ENCODE measurements around the gene ELOVL6.

The ELOVL6 gene

DNA sequence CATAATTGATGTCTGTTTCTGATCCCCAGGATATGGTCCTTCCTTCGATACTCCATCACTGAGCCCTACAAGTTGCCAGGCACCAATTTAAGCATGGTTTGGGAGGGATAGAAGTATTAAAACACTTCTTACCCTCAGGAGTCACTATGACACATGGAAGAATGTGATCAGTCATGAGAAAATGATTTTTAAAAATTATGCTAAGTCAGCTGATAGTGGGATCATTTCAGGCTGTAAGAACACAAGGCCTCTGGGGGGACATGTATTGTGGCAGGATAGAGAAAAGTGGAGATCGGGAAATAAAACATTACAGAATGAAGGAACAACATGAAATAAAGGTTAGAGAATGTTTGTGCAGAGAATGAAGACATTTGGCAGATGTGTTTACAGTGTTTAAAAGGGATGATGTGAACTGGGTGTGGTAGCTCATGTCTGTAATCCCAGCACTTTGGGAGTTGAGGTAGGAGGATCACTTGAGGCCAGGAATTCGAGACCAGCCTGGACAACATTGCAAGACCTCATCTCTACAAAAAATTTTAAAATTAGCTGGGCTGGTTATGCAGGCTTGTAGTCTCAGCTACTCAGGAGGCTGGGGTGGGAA, 64.0 kb downstream of the ELOVL6 start:
- Histone ChIP-seq H3K4me3 (ENCODE audit: low read depth in 1 of 2, low read length in 2 of 2) (no peak overlapping the region), H3K9ac (ENCODE audit: low read length) (no peak overlapping the region), H3K27ac (ENCODE audit: low read depth, low read length) (no peak overlapping the region), H3K36me3 (ENCODE audit: insufficient read depth, low read length) (no peaks in the 10 kb centered on the region), H3K4me1 (ENCODE audit: insufficient read depth, low read length) (no peaks in the 10 kb centered on the region), H3K9me3 (ENCODE audit: low read length) (no peaks in the 10 kb centered on the region), H3K27me3 (ENCODE audit: control insufficient read depth in 1 of 2, insufficient read depth in 2 of 2, low read length in 2 of 2) (no peaks in the 10 kb centered on the region)

DNA sequence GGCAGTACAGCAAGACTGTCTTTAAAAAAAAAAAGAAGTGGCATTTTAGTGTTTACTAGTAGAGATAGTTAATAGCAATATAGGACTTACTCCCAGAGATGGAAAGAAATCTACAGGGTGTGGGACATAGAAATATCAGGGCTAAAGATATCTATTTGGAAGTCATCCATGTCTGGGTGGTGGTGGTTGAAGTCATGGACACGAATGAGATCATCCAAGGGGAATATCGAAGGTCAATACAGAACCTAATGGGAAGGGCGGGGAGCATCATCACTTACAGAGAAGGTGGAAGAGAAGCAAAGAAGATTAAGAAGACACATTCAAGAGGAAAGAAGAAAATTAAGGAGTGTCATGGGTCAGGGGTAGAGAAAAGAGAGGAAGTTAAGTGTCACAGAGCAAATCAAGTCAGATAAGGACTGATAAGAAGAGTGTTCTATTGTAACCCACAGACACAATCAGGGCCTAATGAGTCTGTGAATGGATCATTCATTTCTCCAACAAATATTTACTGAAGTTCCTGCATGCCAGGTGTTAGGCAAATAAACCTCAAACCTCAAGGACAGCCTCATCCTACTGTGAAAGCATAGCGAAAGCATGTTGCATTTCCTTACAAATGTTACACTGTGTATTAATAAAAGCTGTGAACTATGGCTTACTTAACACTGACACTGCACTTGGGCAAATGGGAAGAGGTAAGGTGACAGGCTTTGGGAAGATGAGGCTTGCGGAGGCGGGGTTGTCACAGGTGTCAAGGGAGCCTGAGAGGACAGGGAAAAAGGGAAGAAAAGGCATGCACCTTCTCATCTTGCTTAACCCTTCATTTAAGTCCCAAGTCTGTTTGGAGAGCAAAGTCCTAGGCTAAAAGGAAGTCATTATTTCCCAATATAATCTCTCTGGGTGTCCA, 65.3 kb downstream of the ELOVL6 start:
- no peaks in the 10 kb centered on the region for H3K36me3 ChIP-seq (ENCODE audit: insufficient read depth, low read length)
- no peak overlapping the region for H3K9ac ChIP-seq (ENCODE audit: low read length)
- no peak overlapping the region for H3K4me3 ChIP-seq (ENCODE audit: low read depth in 1 of 2, low read length in 2 of 2)
- no peak overlapping the region for H3K27ac ChIP-seq (ENCODE audit: low read depth, low read length)
- no peaks in the 10 kb centered on the region for H3K9me3 ChIP-seq (ENCODE audit: low read length)
- H3K27me3 ChIP-seq (ENCODE audit: control insufficient read depth in 1 of 2, insufficient read depth in 2 of 2, low read length in 2 of 2) = no peaks in the 10 kb centered on the region
- H3K4me1 ChIP-seq (ENCODE audit: insufficient read depth, low read length) = no peaks in the 10 kb centered on the region

DNA sequence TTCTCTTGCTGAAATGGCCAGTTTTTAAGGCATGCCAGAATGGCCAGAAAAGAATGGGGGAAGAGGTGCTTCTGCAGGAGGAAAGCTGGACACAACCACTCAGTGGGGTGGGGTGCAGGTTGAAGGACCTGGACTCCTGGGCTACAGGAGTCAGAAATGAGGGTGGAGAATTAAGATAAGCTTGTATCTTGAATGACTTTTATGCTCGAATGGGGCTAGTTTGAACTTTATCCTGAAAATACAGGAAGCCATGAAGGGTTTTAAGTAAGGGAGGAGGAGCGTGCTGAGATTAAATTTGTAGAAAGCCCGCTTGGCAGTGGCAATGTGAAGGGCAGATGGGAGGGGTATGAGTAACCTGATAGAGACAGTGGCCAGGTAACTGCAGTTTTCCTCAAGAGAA, 66.5 kb downstream of the ELOVL6 start:
- no peaks in the 10 kb centered on the region for H3K4me1 ChIP-seq (ENCODE audit: insufficient read depth, low read length)
- no peaks in the 10 kb centered on the region for H3K36me3 ChIP-seq (ENCODE audit: insufficient read depth, low read length)
- H3K4me3 ChIP-seq (ENCODE audit: low read depth in 1 of 2, low read length in 2 of 2) = no peak overlapping the region
- H3K27ac ChIP-seq (ENCODE audit: low read depth, low read length) = no peak overlapping the region
- H3K27me3 ChIP-seq (ENCODE audit: control insufficient read depth in 1 of 2, insufficient read depth in 2 of 2, low read length in 2 of 2) = no peaks in the 10 kb centered on the region
- H3K9me3 ChIP-seq (ENCODE audit: low read length) = no peaks in the 10 kb centered on the region
- H3K9ac ChIP-seq (ENCODE audit: low read length) = no peak overlapping the region

DNA sequence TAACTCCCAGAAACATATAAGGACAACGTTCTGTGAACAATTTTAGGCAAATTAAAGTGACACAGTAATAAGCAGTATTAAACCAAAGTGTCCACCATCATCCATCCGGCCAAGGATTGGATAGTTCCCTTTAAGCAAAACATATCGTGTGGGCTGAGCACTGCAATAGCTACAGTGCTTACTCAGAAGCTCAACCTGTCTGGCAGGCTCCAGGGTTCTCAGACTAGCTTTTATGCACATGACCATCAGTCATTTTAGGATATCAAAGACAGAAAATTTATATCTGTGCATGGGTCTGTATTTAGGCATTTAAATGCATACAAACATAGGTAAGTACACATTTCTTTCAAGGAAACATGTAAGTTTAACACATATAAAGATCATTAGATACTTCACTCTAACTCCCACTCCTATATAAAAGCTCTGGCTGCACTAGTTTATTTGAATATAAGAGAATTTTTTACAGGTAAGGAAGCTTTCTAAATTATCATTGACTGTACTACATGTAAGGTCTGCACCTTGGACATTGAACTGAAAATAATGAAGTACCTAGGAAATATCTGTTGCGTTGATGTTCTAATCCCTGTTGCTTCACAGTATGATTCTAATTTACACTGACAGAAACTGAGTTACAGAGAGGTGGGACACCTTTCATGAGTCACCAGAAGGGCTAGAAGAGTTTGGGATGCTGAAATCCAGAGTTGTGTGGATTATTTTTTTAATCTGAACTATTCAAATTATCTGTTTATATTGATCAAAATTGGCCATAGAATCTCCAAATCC, 67.6 kb downstream of the ELOVL6 start:
- Histone ChIP-seq H3K36me3 (ENCODE audit: insufficient read depth, low read length) (no peaks in the 10 kb centered on the region), H3K4me1 (ENCODE audit: insufficient read depth, low read length) (no peaks in the 10 kb centered on the region), H3K9ac (ENCODE audit: low read length) (no peak overlapping the region), H3K4me3 (ENCODE audit: low read depth in 1 of 2, low read length in 2 of 2) (no peak overlapping the region), H3K9me3 (ENCODE audit: low read length) (no peaks in the 10 kb centered on the region), H3K27me3 (ENCODE audit: control insufficient read depth in 1 of 2, insufficient read depth in 2 of 2, low read length in 2 of 2) (no peaks in the 10 kb centered on the region), H3K27ac (ENCODE audit: low read depth, low read length) (no peak overlapping the region)

DNA sequence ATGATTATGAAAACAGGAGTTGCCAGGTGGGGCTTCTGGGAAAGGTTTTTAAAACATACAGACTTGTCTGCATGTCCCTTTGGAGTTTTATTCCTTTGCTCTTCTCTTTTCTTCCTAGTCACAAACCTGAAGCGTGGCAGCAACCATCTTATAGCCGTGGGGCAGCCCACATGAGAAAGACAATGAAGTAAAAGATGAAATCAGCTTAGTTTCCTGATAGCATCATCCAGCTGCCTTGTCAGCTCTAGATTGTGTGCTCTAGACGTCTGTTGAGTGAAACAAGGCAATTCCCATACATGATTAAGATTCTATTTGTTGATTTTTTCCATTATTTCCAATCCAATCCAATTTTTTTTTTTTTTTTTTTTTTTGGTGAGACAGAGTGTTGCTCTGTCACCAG, 68.9 kb downstream of the ELOVL6 start:
- H3K4me1 ChIP-seq (ENCODE audit: insufficient read depth, low read length) = no peaks in the 10 kb centered on the region
- no peak overlapping the region for H3K9ac ChIP-seq (ENCODE audit: low read length)
- H3K27me3 ChIP-seq (ENCODE audit: control insufficient read depth in 1 of 2, insufficient read depth in 2 of 2, low read length in 2 of 2) = no peaks in the 10 kb centered on the region
- H3K4me3 ChIP-seq (ENCODE audit: low read depth in 1 of 2, low read length in 2 of 2) = no peak overlapping the region
- H3K36me3 ChIP-seq (ENCODE audit: insufficient read depth, low read length) = no peaks in the 10 kb centered on the region
- no peaks in the 10 kb centered on the region for H3K9me3 ChIP-seq (ENCODE audit: low read length)
- no peak overlapping the region for H3K27ac ChIP-seq (ENCODE audit: low read depth, low read length)

DNA sequence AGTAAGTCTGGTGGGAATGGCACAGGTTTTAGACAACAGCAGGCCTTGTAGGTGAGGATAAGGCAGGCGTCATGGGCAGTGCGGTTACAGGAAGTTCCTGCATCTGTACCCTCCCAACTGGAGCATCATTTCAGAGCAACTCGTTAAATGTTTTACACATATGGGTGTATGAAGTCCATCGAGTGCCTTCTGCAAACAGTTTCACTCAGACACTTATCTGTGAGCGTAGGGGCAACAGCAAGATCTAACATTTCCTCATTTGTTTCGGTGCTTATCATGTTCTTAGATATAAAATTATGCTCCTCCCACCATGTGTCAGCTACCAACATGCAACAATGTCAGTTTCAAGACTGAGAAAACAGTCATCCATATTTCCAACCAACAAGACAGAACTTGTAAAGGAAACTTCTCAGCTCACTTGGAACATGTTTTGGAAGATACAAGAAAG, 69.9 kb downstream of the ELOVL6 start:
- H3K9ac ChIP-seq (ENCODE audit: low read length) = no peak overlapping the region
- H3K27ac ChIP-seq (ENCODE audit: low read depth, low read length) = no peak overlapping the region
- H3K4me1 ChIP-seq (ENCODE audit: insufficient read depth, low read length) = no peaks in the 10 kb centered on the region

DNA sequence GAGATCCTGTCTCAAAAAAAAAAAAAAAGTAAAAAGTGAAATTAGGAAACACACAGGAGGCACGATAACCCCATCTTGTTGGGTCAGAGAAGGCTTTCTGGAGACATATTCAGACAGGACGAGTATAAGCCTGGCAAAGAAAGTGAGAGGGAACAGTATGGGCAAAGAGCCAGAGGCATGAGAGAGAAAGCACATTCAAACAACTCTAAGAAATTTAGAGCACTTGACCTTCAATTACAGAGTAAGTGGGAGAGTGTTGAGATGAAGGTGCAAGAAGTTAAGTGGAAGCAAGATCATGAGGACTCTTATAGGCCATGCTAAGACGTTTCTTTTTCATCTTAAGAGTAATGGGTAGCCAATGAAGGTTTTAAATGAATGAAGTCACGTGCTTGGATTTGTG, 70.4 kb downstream of the ELOVL6 start:
- no peaks in the 10 kb centered on the region for H3K36me3 ChIP-seq (ENCODE audit: insufficient read depth, low read length)
- no peaks in the 10 kb centered on the region for H3K9me3 ChIP-seq (ENCODE audit: low read length)
- H3K9ac ChIP-seq (ENCODE audit: low read length) = no peak overlapping the region
- H3K4me1 ChIP-seq (ENCODE audit: insufficient read depth, low read length) = no peaks in the 10 kb centered on the region
- no peaks in the 10 kb centered on the region for H3K27me3 ChIP-seq (ENCODE audit: control insufficient read depth in 1 of 2, insufficient read depth in 2 of 2, low read length in 2 of 2)
- H3K4me3 ChIP-seq (ENCODE audit: low read depth in 1 of 2, low read length in 2 of 2) = no peak overlapping the region
- H3K27ac ChIP-seq (ENCODE audit: low read depth, low read length) = no peak overlapping the region

More for the DNA sequence above, 69.9 kb downstream of the ELOVL6 start:
- Histone ChIP-seq H3K4me3 (ENCODE audit: low read depth in 1 of 2, low read length in 2 of 2) (no peak overlapping the region), H3K36me3 (ENCODE audit: insufficient read depth, low read length) (no peaks in the 10 kb centered on the region), H3K27me3 (ENCODE audit: control insufficient read depth in 1 of 2, insufficient read depth in 2 of 2, low read length in 2 of 2) (no peaks in the 10 kb centered on the region), H3K9me3 (ENCODE audit: low read length) (no peaks in the 10 kb centered on the region)

DNA sequence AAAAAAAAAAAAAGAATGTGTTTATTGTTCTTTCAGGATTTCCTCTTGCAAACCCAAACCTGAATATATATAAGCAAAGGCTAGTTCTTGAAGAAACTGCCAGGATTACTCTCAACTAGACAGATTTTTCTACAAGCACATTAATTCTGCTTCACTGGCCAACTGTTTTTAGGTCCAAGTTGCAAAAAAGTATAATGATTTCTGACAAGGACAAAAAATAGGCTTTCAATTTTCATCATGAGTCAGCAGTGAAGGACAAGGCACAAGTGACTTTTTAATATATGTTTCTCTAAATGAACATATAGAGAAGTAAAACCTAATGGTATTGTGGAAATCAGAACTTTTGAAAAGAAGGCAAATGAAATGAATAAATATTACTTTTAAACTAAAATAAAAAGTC, 73.7 kb downstream of the ELOVL6 start:
- H3K27me3 ChIP-seq (ENCODE audit: control insufficient read depth in 1 of 2, insufficient read depth in 2 of 2, low read length in 2 of 2) = no peaks in the 10 kb centered on the region
- H3K9ac ChIP-seq (ENCODE audit: low read length) = no peak overlapping the region
- no peaks in the 10 kb centered on the region for H3K4me1 ChIP-seq (ENCODE audit: insufficient read depth, low read length)
- no peak overlapping the region for H3K27ac ChIP-seq (ENCODE audit: low read depth, low read length)
- no peak overlapping the region for H3K4me3 ChIP-seq (ENCODE audit: low read depth in 1 of 2, low read length in 2 of 2)
- no peaks in the 10 kb centered on the region for H3K36me3 ChIP-seq (ENCODE audit: insufficient read depth, low read length)
- no peaks in the 10 kb centered on the region for H3K9me3 ChIP-seq (ENCODE audit: low read length)

DNA sequence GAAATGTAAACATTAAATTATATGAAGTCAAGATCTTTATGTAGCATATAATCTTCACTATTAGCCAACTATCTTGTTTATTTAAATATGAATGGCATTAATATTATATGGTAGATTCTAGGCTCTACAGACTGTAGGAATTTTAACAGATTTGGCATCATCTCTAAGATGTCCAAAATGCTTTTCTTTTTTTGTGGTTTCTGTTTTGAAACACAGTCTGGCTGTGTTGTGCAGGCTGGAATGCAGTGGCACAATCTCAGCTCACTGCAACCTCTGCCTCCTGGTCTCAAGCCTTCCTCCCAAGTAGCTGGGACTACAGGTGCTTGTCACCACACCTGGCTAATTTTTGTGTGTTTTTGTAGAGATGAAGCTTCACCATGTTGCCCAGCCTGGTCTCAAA, 76.2 kb downstream of the ELOVL6 start:
- no peak overlapping the region for H3K9ac ChIP-seq (ENCODE audit: low read length)
- H3K4me1 ChIP-seq (ENCODE audit: insufficient read depth, low read length) = no peaks in the 10 kb centered on the region
- H3K4me3 ChIP-seq (ENCODE audit: low read depth in 1 of 2, low read length in 2 of 2) = no peak overlapping the region
- no peaks in the 10 kb centered on the region for H3K36me3 ChIP-seq (ENCODE audit: insufficient read depth, low read length)
- no peaks in the 10 kb centered on the region for H3K27me3 ChIP-seq (ENCODE audit: control insufficient read depth in 1 of 2, insufficient read depth in 2 of 2, low read length in 2 of 2)
- no peaks in the 10 kb centered on the region for H3K9me3 ChIP-seq (ENCODE audit: low read length)
- H3K27ac ChIP-seq (ENCODE audit: low read depth, low read length) = no peak overlapping the region

DNA sequence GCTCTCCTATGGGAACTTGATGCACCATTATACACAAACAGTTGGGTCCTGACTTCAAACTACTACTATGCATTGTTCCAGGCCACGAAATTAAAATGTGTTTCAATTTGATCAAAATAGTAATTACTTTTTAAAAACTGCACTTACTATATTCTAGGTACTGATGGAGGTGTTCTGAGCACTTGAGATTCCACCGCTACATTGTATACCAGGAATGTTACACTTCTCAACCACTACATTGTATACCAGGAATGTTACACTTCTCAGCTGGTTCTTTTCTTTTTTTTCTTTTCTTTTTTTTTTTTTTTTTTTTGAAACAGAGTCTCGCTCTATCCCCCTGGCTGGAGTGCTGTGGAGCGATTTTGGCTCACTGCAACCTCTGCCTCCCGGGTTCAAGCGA, 77.9 kb downstream of the ELOVL6 start:
- Histone ChIP-seq H3K4me3 (ENCODE audit: low read depth in 1 of 2, low read length in 2 of 2) (no peak overlapping the region), H3K4me1 (ENCODE audit: insufficient read depth, low read length) (no peaks in the 10 kb centered on the region), H3K9me3 (ENCODE audit: low read length) (no peaks in the 10 kb centered on the region), H3K27ac (ENCODE audit: low read depth, low read length) (no peak overlapping the region), H3K9ac (ENCODE audit: low read length) (no peak overlapping the region), H3K36me3 (ENCODE audit: insufficient read depth, low read length) (no peaks in the 10 kb centered on the region), H3K27me3 (ENCODE audit: control insufficient read depth in 1 of 2, insufficient read depth in 2 of 2, low read length in 2 of 2) (no peaks in the 10 kb centered on the region)

DNA sequence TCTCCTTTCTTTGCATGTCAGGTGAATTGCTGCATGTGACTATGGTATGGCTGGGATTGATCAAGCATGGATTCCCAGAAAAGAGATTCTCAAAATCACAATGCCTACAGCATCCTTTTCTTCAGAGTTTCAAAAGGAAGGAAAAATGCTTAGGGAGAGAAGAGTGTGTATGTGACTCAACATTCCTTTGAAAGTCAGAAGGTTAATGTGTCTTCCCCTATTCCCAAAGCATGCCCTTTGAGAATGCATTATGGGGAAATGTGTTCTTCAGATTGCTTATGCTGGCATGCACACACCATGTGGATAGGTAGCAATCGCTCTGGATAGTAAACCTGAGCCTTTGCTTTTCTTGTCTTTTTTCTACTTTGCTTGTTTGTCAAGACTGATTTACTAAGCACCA, 78.5 kb downstream of the ELOVL6 start:
- H3K27me3 ChIP-seq (ENCODE audit: control insufficient read depth in 1 of 2, insufficient read depth in 2 of 2, low read length in 2 of 2) = no peaks in the 10 kb centered on the region
- no peaks in the 10 kb centered on the region for H3K9me3 ChIP-seq (ENCODE audit: low read length)
- H3K4me3 ChIP-seq (ENCODE audit: low read depth in 1 of 2, low read length in 2 of 2) = no peak overlapping the region
- H3K27ac ChIP-seq (ENCODE audit: low read depth, low read length) = no peak overlapping the region
- no peaks in the 10 kb centered on the region for H3K4me1 ChIP-seq (ENCODE audit: insufficient read depth, low read length)
- no peaks in the 10 kb centered on the region for H3K36me3 ChIP-seq (ENCODE audit: insufficient read depth, low read length)
- no peak overlapping the region for H3K9ac ChIP-seq (ENCODE audit: low read length)
